Omental fat pad (tissue), 4 donors: Measurements from ENCODE around the gene PRSS2. TPM values are rescaled to one million over a fixed set of nuclear protein-coding genes. Genes with fewer than 3 reads are reported as not detected.
A peak's percentile ranks its signal among the peaks of the same experiment; 100 is the strongest.
"Not testable (repeated sequence)": the region's sequence is repeated elsewhere in the genome, so short reads cannot be mapped to it uniquely, and the experiment has no call there.

Experiments
- ATAC-seq: fragments of 150-250 bp; one replicate; pipeline ENCODE4 v1.9.1; 2016; ENCODE audit warnings: mild to moderate bottlenecking, moderate library complexity; ENCODE audit not compliant: low FRiP score
- DNase-seq: peaks from one replicate; pipeline ENCODE4 v3.0.0-alpha.2; 2019; ENCODE audit warnings: low spot score
- CTCF ChIP-seq, 3 donors: fragments of 450-650 bp; IDR thresholded peaks; one replicate each; pipeline ENCODE4 v1.5.1; 2016 to 2017; ENCODE audit warnings: antibody characterized with exemption in 3 of 3, mild to moderate bottlenecking in 3 of 3, moderate library complexity in 2 of 3
- total RNA-seq, 4 donors: library from RNA; depleted of rRNA; stranded (reverse); fragments of >200 nt; gene quantifications; one replicate each; pipeline ENCODE4 v1.1.0, GENCODE V29; 2016

PRSS2 gene
- total RNA-seq, 4 donors from 2014 or later = 0.72 to 1.3 TPM; not detected in 2

- DNase-seq (no peak), ATAC-seq (no peak)
- TF ChIP-seq CTCF (IDR thresholded peaks at IDR 0.05) = no peak
Observed at GRCh38 chr7:142773937-142774744, 3.4 kb downstream of the PRSS2 start.

DNA sequence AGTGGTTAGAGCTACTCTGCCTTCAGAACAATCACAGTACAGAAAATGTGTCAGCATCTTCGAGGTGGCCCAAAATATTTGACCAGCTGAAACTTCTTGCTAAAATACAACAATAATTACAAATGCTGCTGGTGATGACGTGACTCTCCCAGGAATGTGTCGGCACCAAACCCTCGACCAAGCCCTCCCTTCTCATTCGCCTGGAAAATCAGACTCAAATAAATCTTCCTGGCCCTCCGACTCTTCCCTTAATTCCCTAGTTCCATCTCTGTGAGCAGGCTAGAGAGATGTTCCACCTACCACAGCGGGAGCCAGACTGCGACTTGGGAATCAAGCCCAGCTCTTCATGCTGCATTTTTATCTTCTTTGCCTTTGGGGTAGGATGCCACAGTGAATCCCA lies 4.1 kb downstream of the PRSS2 start:
- DNase-seq = no peak
- no peak for TF ChIP-seq CTCF (IDR thresholded peaks at IDR 0.05)
- ATAC-seq = no peak

GRCh38 chr7:142775351-142776115 lies 4.8 kb downstream of the PRSS2 start:
- DNase-seq, ATAC-seq: not testable (repeated sequence)

GRCh38 chr7:142776206-142776844 lies 5.6 kb downstream of the PRSS2 start:
- ATAC-seq (no peak), DNase-seq (no peak)

GRCh38 chr7:142776845-142777225 lies 6.1 kb downstream of the PRSS2 start:
- DNase-seq, ATAC-seq: not testable (repeated sequence)

More at GRCh38 chr7:142776206-142776844, 5.6 kb downstream of the PRSS2 start:
- no peak for TF ChIP-seq CTCF (IDR thresholded peaks at IDR 0.05)

DNA sequence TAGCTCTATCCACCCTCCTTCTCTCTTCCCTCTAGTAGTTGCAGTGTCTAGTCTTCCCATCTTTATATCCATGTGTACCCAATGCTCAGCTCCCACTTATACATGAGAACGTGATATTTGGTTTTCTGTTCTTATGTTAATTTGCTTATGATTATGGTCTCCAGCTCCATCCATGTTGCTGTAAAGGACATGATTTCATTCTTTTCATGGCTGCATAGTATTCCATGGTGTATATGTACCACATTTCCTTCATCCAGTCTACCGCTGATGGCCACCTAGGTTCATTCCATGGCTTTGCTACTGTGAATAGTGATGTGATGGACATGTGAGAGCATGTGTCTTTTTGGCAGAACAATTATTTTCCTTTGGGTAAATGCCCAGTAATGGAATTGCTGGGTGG lies 6.5 kb downstream of the PRSS2 start:
- ATAC-seq (no peak), DNase-seq (no peak)
- TF ChIP-seq CTCF (IDR thresholded peaks at IDR 0.05) = no peak

DNA sequence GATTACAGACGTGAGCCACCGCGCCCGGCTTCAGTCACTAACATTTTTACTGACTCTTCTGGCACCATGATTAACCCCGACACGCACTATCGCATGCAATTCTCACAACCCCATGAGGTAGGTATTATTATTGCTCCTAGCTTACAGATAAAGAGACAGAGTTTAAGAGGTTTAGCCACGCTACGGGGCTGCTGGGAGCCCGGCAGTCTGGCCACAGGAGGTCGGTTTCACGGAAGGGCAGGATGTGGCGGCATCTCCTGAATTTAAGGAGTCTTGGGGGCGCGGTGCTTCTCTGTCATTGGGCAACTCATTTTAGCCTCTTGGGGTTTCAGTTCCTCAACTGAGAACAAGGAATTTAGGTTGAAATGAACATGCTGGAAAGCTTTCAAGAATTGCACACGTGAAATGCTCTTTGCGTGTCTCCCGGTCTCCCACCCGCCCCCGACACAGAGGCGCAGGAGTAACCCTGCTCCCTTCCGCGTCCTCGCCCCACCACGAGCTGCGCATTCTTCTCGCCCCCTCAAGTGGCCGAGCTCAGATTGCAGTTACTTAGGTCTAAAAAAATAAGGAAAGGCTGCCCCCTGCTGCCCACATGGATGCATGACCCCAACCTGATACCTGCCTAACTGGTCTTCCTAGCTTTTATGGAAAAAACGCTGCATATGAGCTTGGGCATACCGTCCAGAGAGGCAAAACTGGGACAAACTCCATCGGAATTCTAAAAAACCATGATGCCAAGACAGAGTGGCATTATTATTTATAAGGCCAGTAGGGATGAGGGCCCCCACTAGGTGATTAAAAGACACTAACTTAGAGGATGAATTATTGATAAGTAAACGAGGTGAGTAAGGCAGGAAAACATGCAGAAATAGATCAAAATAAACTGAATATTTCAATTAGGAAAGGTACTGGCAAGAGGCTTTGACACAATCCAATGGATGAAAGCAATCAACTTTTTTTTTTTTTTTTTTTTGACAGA lies 12.4 kb downstream of the PRSS2 start:
- TF ChIP-seq CTCF (IDR thresholded peaks at IDR 0.05) = peak in 2 of 3 donors; percentile 55 to 71
- ATAC-seq = peak; percentile 90
- DNase-seq = peak; percentile 54
